ENCODE measurements around the gene MCUR1.

Gene MCUR1

DNA sequence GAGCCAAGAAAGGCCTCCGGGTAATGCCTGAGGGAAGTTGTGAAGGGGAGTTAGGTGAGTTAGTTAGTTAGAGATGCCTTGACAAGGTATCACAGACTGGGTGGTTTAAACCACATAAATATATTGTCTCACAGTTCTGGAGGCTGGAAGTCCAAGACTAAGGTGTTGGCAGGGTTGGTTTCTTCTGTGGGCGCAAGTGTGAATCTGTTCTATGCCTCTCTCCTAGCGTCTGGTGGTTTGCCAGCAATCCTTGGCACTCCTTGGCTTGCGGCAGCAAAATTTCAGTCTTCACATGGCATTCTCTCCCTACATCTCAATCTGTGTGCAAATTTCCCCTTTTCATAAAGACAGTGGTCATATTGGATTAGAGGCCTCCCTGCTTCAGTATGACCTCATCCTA lies 73.0 kb downstream of the MCUR1 start:
- DNase-seq (ENCODE audit: low read depth in 4 of 4, low spot score in 1 of 4): no peak
